IPS DF 19.7 (cell line): Measurements from ENCODE around the gene ASCC2.

Experiments
- DNase-seq: peaks from one replicate; pipeline ENCODE4 v3.0.0-alpha.2; 2013; ENCODE audit warnings: low read depth, low spot score

The ASCC2 gene

GRCh38 chr22:29819501-29819900, 18.6 kb downstream of the ASCC2 start:
- DNase-seq: no peak

- no peak for DNase-seq
These were observed 20.4 kb downstream of the ASCC2 start for GRCh38 chr22:29817724-29818123.

- DNase-seq: no peak
These were observed 21.1 kb downstream of the ASCC2 start for GRCh38 chr22:29816980-29817379.

- no peak for DNase-seq
These were observed 21.5 kb downstream of the ASCC2 start for GRCh38 chr22:29816539-29816938.

GRCh38 chr22:29816128-29816527, 21.9 kb downstream of the ASCC2 start:
- no peak for DNase-seq

- DNase-seq: no peak
These were observed 22.5 kb downstream of the ASCC2 start for GRCh38 chr22:29815580-29815979.

GRCh38 chr22:29814003-29814402, 24.1 kb downstream of the ASCC2 start:
- no peak for DNase-seq

- DNase-seq: no peak
These were observed 24.5 kb downstream of the ASCC2 start for GRCh38 chr22:29813563-29813962.

- no peak for DNase-seq
These were observed 24.9 kb downstream of the ASCC2 start for GRCh38 chr22:29813126-29813525.

- DNase-seq: no peak
These were observed 26.7 kb downstream of the ASCC2 start for GRCh38 chr22:29811377-29811776.

- no peak for DNase-seq
These were observed 27.9 kb downstream of the ASCC2 start for GRCh38 chr22:29810216-29810615.

GRCh38 chr22:29806196-29806595, 31.9 kb downstream of the ASCC2 start:
- no peak for DNase-seq

- no peak for DNase-seq
These were observed 33.1 kb downstream of the ASCC2 start for GRCh38 chr22:29804985-29805384.

- no peak for DNase-seq
These were observed 34.9 kb downstream of the ASCC2 start for GRCh38 chr22:29803190-29803589.

GRCh38 chr22:29801796-29802195, 36.3 kb downstream of the ASCC2 start:
- DNase-seq: no peak

- DNase-seq: no peak
These were observed 36.9 kb downstream of the ASCC2 start for GRCh38 chr22:29801153-29801552.

- no peak for DNase-seq
These were observed 38.8 kb downstream of the ASCC2 start for GRCh38 chr22:29799217-29799680.

- DNase-seq: no peak
These were observed 39.3 kb downstream of the ASCC2 start for GRCh38 chr22:29798801-29799200.

- DNase-seq: no peak
These were observed 39.8 kb downstream of the ASCC2 start for GRCh38 chr22:29798318-29798717.

- DNase-seq: no peak
These were observed 40.7 kb downstream of the ASCC2 start for GRCh38 chr22:29797351-29797750.

- no peak for DNase-seq
These were observed 42.4 kb downstream of the ASCC2 start for GRCh38 chr22:29795663-29796062.

- DNase-seq: no peak
These were observed 44.7 kb downstream of the ASCC2 start for GRCh38 chr22:29793396-29793795.

GRCh38 chr22:29790061-29790460, 48.0 kb downstream of the ASCC2 start:
- DNase-seq: no peak
